Measurements from ENCODE around the gene PCBD1.
"Not testable (repeated sequence)": the region's sequence is repeated elsewhere in the genome, so short reads cannot be mapped to it uniquely, and the experiment has no call there.

Gene PCBD1

GRCh38 chr10:70928140-70928539 is 39.8 kb upstream of the PCBD1 start:
- H3K9ac ChIP-seq (ENCODE audit: low read depth in 1 of 2, low read length in 2 of 2) = no peak overlapping the region
- H3K27me3 ChIP-seq (ENCODE audit: control insufficient read depth in 2 of 2, insufficient read depth in 2 of 2, low read length in 2 of 2) = peaks cover 4 to 8% of the 10 kb centered on the region in 2 donors
- H3K4me1 ChIP-seq (ENCODE audit: control insufficient read depth in 2 of 2, insufficient read depth in 2 of 2, low read length in 2 of 2) = no peaks in the 10 kb centered on the region
- H3K9me3 ChIP-seq (ENCODE audit: control insufficient read depth in 2 of 2, low read length in 2 of 2) = no peaks in the 10 kb centered on the region
- H3K36me3 ChIP-seq (ENCODE audit: control insufficient read depth in 2 of 2, insufficient read depth in 2 of 2, low read length in 2 of 2) = no peaks in the 10 kb centered on the region
- H3K4me3 ChIP-seq (ENCODE audit: low read length in 2 of 2) = no peak overlapping the region
- H3K27ac ChIP-seq (ENCODE audit: low read depth in 2 of 2, low read length in 2 of 2) = no peak overlapping the region

DNA sequence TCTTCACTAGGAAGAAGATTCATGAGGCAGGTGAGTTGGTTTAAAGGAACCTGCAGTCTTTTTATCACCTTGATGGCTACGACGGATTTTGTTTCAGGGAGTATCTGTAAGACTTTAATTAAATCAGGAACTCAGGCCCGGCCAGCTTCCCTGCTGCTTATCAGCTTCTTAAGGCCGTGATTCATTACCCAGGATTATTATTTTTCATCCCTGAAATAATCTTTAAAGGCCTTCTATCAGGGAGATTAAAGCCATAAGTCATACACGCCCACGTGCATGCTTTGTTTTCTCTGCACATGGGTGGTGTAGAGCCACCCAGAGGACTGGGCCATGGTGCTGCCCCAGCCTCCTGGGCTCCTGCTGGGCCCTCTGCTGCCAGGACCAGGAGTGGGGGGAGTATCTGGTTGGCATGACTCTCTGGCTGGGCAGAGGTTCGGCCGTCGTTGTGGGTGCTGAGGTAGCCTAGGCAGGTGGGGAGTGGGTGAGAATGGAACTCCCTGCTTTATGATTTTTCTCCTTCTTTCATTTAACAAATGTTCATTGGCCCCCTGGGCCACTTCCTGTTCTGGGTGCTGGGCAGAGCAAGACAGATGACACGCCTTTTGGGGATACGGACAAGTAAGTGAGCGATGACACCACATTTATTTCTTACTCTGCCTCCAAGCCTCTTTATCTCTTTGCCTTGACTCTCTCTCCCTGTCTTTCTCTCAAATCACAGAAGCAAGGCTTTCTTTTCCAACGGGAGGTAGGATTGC is 39.0 kb upstream of the PCBD1 start:
- no peaks in the 10 kb centered on the region for H3K9me3 ChIP-seq (ENCODE audit: control insufficient read depth in 2 of 2, low read length in 2 of 2)
- H3K27ac ChIP-seq (ENCODE audit: low read depth in 2 of 2, low read length in 2 of 2) = no peak overlapping the region
- no peaks in the 10 kb centered on the region for H3K4me1 ChIP-seq (ENCODE audit: control insufficient read depth in 2 of 2, insufficient read depth in 2 of 2, low read length in 2 of 2)
- H3K9ac ChIP-seq (ENCODE audit: low read depth in 1 of 2, low read length in 2 of 2) = no peak overlapping the region
- no peak overlapping the region for H3K4me3 ChIP-seq (ENCODE audit: low read length in 2 of 2)
- no peaks in the 10 kb centered on the region for H3K36me3 ChIP-seq (ENCODE audit: control insufficient read depth in 2 of 2, insufficient read depth in 2 of 2, low read length in 2 of 2)
- H3K27me3 ChIP-seq (ENCODE audit: control insufficient read depth in 2 of 2, insufficient read depth in 2 of 2, low read length in 2 of 2) = peaks cover 4 to 8% of the 10 kb centered on the region in 2 donors

DNA sequence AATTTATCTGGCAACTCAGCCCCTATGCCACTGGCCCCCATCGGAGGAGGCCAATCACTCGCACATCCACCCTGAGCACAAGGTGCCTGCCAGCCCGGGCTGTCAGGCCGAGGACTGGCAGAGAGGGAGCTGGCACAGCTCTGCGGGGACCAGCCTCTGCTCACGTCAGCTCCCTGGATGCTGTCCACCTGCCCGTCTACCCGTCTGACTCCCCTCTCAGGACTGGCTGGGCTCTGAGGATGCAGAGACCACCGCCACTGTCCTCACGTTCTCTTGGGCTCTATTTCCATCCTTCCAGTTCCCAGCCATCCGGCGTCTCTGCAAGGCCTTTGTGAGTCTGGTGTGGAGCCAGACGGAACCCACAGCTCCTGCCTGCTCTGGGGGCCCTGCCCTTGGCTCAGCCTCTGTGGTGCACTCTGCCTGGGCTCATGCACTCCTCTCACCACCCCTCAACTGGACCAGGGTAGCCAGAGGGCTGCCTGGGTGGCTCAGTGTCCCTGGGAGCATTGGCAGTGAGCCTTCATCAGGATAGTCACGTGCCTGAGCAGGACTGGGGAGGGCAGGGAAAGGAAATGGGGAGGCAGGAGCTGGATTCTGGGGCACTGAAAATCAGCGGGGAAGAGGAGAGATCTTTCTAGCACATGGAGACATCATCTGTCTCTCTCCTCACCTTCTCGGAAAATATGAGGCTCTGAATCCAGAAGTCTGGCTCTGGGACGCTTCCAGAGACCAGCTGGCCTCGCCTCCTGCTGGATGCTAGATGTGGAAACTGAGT is 38.0 kb upstream of the PCBD1 start:
- H3K36me3 ChIP-seq (ENCODE audit: control insufficient read depth in 2 of 2, insufficient read depth in 2 of 2, low read length in 2 of 2) = no peaks in the 10 kb centered on the region
- no peak overlapping the region for H3K9ac ChIP-seq (ENCODE audit: low read depth in 1 of 2, low read length in 2 of 2)
- no peak overlapping the region for H3K27ac ChIP-seq (ENCODE audit: low read depth in 2 of 2, low read length in 2 of 2)
- peaks cover 4 to 14% of the 10 kb centered on the region in 2 donors for H3K27me3 ChIP-seq (ENCODE audit: control insufficient read depth in 2 of 2, insufficient read depth in 2 of 2, low read length in 2 of 2)
- H3K4me3 ChIP-seq (ENCODE audit: low read length in 2 of 2) = no peak overlapping the region
- no peaks in the 10 kb centered on the region for H3K9me3 ChIP-seq (ENCODE audit: control insufficient read depth in 2 of 2, low read length in 2 of 2)
- no peaks in the 10 kb centered on the region for H3K4me1 ChIP-seq (ENCODE audit: control insufficient read depth in 2 of 2, insufficient read depth in 2 of 2, low read length in 2 of 2)

GRCh38 chr10:70925377-70926225 is 37.2 kb upstream of the PCBD1 start:
- Histone ChIP-seq H3K9ac (ENCODE audit: low read depth in 1 of 2, low read length in 2 of 2) (no peak overlapping the region), H3K36me3 (ENCODE audit: control insufficient read depth in 2 of 2, insufficient read depth in 2 of 2, low read length in 2 of 2) (no peaks in the 10 kb centered on the region), H3K9me3 (ENCODE audit: control insufficient read depth in 2 of 2, low read length in 2 of 2) (no peaks in the 10 kb centered on the region), H3K27ac (ENCODE audit: low read depth in 2 of 2, low read length in 2 of 2) (no peak overlapping the region), H3K27me3 (ENCODE audit: control insufficient read depth in 2 of 2, insufficient read depth in 2 of 2, low read length in 2 of 2) (peaks cover 0 to 13% of the 10 kb centered on the region in 2 donors), H3K4me3 (ENCODE audit: low read length in 2 of 2) (no peak overlapping the region), H3K4me1 (ENCODE audit: control insufficient read depth in 2 of 2, insufficient read depth in 2 of 2, low read length in 2 of 2) (no peaks in the 10 kb centered on the region)

DNA sequence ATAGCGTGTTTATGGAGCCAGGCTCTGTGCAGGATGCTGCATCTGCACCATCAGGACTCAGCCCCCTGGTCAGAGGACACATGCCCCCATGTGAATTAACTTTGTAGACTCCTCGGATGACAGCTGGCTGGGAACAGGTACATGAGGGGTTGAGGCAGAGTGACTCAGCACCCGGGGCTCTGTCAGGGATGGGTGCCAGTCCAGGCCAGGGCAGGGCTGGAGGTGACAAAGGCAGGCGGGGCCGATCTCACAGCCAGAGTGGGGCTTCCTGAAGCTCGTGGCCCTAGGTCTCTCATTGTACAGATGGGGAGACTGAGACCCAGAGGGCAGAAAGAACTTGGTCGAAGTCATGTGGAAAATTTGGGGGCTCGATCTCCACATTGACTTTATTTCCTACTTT is 35.3 kb upstream of the PCBD1 start:
- no peak overlapping the region for H3K27ac ChIP-seq (ENCODE audit: low read depth in 2 of 2, low read length in 2 of 2)
- H3K4me1 ChIP-seq (ENCODE audit: control insufficient read depth in 2 of 2, insufficient read depth in 2 of 2, low read length in 2 of 2) = no peaks in the 10 kb centered on the region
- no peaks in the 10 kb centered on the region for H3K9me3 ChIP-seq (ENCODE audit: control insufficient read depth in 2 of 2, low read length in 2 of 2)
- peaks cover 0 to 11% of the 10 kb centered on the region in 2 donors for H3K27me3 ChIP-seq (ENCODE audit: control insufficient read depth in 2 of 2, insufficient read depth in 2 of 2, low read length in 2 of 2)
- H3K36me3 ChIP-seq (ENCODE audit: control insufficient read depth in 2 of 2, insufficient read depth in 2 of 2, low read length in 2 of 2) = no peaks in the 10 kb centered on the region
- H3K4me3 ChIP-seq (ENCODE audit: low read length in 2 of 2) = no peak overlapping the region
- no peak overlapping the region for H3K9ac ChIP-seq (ENCODE audit: low read depth in 1 of 2, low read length in 2 of 2)

DNA sequence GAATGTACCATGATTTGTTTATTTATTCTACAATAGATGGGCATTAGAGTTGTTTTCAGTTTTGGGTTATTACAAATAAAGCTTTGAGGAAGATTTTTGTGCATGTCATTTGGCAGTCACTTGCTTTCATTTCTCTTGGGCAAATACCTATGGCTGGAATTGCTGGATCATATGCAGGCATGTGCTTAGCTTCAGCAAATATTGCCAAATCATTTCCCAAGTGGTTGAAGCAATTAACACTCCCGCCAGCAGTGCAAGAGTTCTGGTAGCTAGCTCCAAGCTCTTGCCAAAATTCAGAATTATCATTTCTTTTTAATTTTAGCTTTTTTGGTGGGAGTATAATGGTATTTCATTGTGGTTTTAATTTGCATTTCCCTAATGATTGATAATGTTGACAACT is 32.9 kb upstream of the PCBD1 start:
- Histone ChIP-seq H3K27ac (ENCODE audit: low read depth in 2 of 2, low read length in 2 of 2) (no peak overlapping the region), H3K4me3 (ENCODE audit: low read length in 2 of 2) (no peak overlapping the region), H3K27me3 (ENCODE audit: control insufficient read depth in 2 of 2, insufficient read depth in 2 of 2, low read length in 2 of 2) (peaks cover 0 to 16% of the 10 kb centered on the region in 2 donors), H3K9me3 (ENCODE audit: control insufficient read depth in 2 of 2, low read length in 2 of 2) (no peaks in the 10 kb centered on the region), H3K36me3 (ENCODE audit: control insufficient read depth in 2 of 2, insufficient read depth in 2 of 2, low read length in 2 of 2) (no peaks in the 10 kb centered on the region), H3K4me1 (ENCODE audit: control insufficient read depth in 2 of 2, insufficient read depth in 2 of 2, low read length in 2 of 2) (no peaks in the 10 kb centered on the region), H3K9ac (ENCODE audit: low read depth in 1 of 2, low read length in 2 of 2) (no peak overlapping the region)

DNA sequence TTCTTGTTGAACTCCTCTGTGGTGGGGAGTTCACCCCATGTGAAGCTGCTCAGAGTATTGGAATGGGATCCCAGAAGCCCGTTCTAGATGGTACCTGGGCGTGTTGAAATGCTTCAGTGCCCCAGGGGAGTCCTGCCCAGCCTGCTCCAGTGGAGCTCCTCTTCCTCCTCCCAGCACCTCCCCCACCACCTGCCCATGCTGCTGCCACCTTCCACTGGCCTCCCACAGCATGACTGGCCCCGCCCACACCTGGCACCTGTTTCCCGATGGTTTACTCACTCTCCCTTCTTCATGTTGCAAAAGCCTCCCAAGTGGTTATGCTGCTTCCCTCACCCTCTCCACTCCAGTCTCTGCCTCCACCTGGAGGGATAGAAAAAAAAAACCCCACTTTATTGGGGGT is 32.2 kb upstream of the PCBD1 start:
- H3K4me3 ChIP-seq (ENCODE audit: low read length in 2 of 2) = no peak overlapping the region
- no peak overlapping the region for H3K27ac ChIP-seq (ENCODE audit: low read depth in 2 of 2, low read length in 2 of 2)
- H3K9ac ChIP-seq (ENCODE audit: low read depth in 1 of 2, low read length in 2 of 2) = no peak overlapping the region
- no peaks in the 10 kb centered on the region for H3K4me1 ChIP-seq (ENCODE audit: control insufficient read depth in 2 of 2, insufficient read depth in 2 of 2, low read length in 2 of 2)
- peaks cover 0 to 16% of the 10 kb centered on the region in 2 donors for H3K27me3 ChIP-seq (ENCODE audit: control insufficient read depth in 2 of 2, insufficient read depth in 2 of 2, low read length in 2 of 2)
- H3K9me3 ChIP-seq (ENCODE audit: control insufficient read depth in 2 of 2, low read length in 2 of 2) = no peaks in the 10 kb centered on the region
- H3K36me3 ChIP-seq (ENCODE audit: control insufficient read depth in 2 of 2, insufficient read depth in 2 of 2, low read length in 2 of 2) = no peaks in the 10 kb centered on the region

DNA sequence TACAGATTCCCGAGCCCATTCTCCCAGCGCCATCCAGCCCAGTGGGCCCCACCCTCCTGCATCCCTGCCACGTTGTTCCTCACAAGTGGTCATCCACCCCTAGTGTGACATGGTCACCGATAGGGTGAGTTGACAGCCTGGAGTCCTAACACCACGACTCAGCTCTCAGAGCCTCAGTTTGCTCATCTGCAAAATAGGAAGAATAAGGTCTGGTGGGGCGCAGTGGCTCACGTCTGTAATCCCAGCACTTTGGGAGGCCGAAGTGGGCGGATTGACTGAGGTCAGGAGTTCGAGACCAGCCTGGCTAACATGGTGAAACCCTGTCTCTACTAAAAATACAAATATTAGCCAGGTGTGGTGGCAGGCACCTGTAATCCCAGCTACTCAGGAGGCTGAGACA is 31.5 kb upstream of the PCBD1 start:
- not testable (repeated sequence) for H3K9ac ChIP-seq (ENCODE audit: low read depth in 1 of 2, low read length in 2 of 2); H3K4me1 ChIP-seq (ENCODE audit: control insufficient read depth in 2 of 2, insufficient read depth in 2 of 2, low read length in 2 of 2); H3K4me3 ChIP-seq (ENCODE audit: low read length in 2 of 2); H3K9me3 ChIP-seq (ENCODE audit: control insufficient read depth in 2 of 2, low read length in 2 of 2); H3K27ac ChIP-seq (ENCODE audit: low read depth in 2 of 2, low read length in 2 of 2); H3K36me3 ChIP-seq (ENCODE audit: control insufficient read depth in 2 of 2, insufficient read depth in 2 of 2, low read length in 2 of 2)
- H3K27me3 ChIP-seq (ENCODE audit: control insufficient read depth in 2 of 2, insufficient read depth in 2 of 2, low read length in 2 of 2) = peaks cover 0 to 16% of the 10 kb centered on the region in 2 donors

GRCh38 chr10:70918851-70919530 is 30.6 kb upstream of the PCBD1 start:
- Histone ChIP-seq H3K27me3 (ENCODE audit: control insufficient read depth in 2 of 2, insufficient read depth in 2 of 2, low read length in 2 of 2) (peaks cover 0 to 16% of the 10 kb centered on the region in 2 donors), H3K4me3 (ENCODE audit: low read length in 2 of 2) (no peak overlapping the region)

More at GRCh38 chr10:70918851-70919530, 30.6 kb upstream of the PCBD1 start:
- Histone ChIP-seq H3K4me1 (ENCODE audit: control insufficient read depth in 2 of 2, insufficient read depth in 2 of 2, low read length in 2 of 2) (no peaks in the 10 kb centered on the region), H3K36me3 (ENCODE audit: control insufficient read depth in 2 of 2, insufficient read depth in 2 of 2, low read length in 2 of 2) (no peaks in the 10 kb centered on the region), H3K9me3 (ENCODE audit: control insufficient read depth in 2 of 2, low read length in 2 of 2) (no peaks in the 10 kb centered on the region), H3K9ac (ENCODE audit: low read depth in 1 of 2, low read length in 2 of 2) (no peak overlapping the region), H3K27ac (ENCODE audit: low read depth in 2 of 2, low read length in 2 of 2) (no peak overlapping the region)

Data from mucosa of rectum (tissue), 2 donors.